IPS-18a (cell line): ENCODE data around the gene OSTC.
"Not testable (repeated sequence)": the region's sequence is repeated elsewhere in the genome, so short reads cannot be mapped to it uniquely, and the experiment has no call there.

ENCODE experiments used
- H3K27ac ChIP-seq: one replicate; pipeline ENCODE4 v1.5.1; 2013; ENCODE audit warnings: low read length
- H3K27me3 ChIP-seq: one replicate; pipeline ENCODE4 v1.6.1; 2013; ENCODE audit warnings: mild to moderate bottlenecking, low read length; ENCODE audit not compliant: control insufficient read depth, insufficient read depth
- H3K36me3 ChIP-seq: one replicate; pipeline ENCODE4 v1.6.1; 2013; ENCODE audit warnings: low read depth, low read length; ENCODE audit not compliant: control insufficient read depth
- H3K4me1 ChIP-seq: one replicate; pipeline ENCODE4 v1.6.1; 2013; ENCODE audit warnings: low read depth, low read length; ENCODE audit not compliant: control insufficient read depth
- H3K4me3 ChIP-seq: one replicate; pipeline ENCODE4 v1.5.1; 2013; ENCODE audit warnings: low read length
- H3K9ac ChIP-seq: one replicate; pipeline ENCODE4 v1.6.1; 2013; ENCODE audit warnings: mild to moderate bottlenecking, low read length, moderate library complexity
- H3K9me3 ChIP-seq: one replicate; pipeline ENCODE4 v1.6.1; 2013; ENCODE audit warnings: low read depth, low read length; ENCODE audit not compliant: control insufficient read depth

OSTC gene

DNA sequence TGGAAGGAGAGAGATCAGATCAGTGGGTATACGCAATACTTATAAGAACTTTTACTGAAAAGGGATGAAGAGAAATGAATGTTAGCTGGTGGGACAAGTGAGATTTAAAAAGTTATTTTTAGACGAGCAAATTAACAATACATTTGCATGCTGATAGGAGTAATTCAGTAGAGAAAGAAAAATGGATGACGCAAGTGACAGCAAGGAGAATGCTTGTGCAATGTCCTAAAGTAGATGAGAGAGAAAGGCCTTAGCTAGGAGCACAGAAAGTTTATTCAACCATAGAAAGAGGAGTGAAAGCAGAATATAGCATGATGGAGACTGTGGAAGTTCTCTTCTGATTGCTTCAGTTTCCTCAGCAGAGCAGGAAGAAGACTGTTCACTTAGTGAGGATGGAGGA, 45.8 kb downstream of the OSTC start:
- H3K4me3 ChIP-seq = no peak overlapping the region
- H3K27me3 ChIP-seq = no peaks in the 10 kb centered on the region
- H3K4me1 ChIP-seq = peaks cover 2% of the 10 kb centered on the region
- no peaks in the 10 kb centered on the region for H3K9me3 ChIP-seq
- no peak overlapping the region for H3K27ac ChIP-seq
- no peak overlapping the region for H3K9ac ChIP-seq
- no peaks in the 10 kb centered on the region for H3K36me3 ChIP-seq

DNA sequence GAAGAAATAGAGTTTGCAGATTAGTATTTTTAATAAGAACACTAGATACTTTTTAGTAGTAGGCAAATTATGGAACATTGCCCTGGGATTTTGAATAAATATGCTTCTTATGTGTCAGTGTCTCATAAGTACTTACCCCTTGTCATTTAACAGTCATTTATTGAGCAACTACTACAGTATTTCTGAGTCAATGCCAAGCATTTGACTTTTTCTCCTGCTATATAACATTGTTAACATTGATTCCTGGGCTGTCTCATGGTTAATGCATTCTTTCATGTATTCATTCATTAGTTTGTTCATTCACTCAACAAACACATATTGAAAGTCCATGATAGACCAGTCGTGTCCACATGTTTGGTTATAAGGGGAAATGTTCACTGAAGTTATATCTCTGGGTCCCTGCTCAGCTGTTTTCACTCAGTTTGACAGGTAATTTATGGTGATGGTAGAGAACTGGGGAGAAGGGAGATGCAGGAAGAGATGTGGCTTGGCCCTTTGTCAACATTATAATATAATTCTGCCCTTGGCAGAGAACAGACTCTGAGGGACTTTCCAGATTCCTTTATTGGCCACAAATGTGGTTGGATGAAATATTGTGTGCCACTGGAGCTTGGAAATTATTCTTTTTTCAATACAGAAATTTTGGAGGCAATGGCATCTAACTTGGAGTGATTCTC, 49.8 kb downstream of the OSTC start:
- Histone ChIP-seq H3K36me3 (no peaks in the 10 kb centered on the region), H3K9me3 (no peaks in the 10 kb centered on the region), H3K9ac (no peak overlapping the region), H3K4me3 (no peak overlapping the region), H3K27me3 (no peaks in the 10 kb centered on the region), H3K4me1 (peaks cover 2% of the 10 kb centered on the region), H3K27ac (no peak overlapping the region)

DNA sequence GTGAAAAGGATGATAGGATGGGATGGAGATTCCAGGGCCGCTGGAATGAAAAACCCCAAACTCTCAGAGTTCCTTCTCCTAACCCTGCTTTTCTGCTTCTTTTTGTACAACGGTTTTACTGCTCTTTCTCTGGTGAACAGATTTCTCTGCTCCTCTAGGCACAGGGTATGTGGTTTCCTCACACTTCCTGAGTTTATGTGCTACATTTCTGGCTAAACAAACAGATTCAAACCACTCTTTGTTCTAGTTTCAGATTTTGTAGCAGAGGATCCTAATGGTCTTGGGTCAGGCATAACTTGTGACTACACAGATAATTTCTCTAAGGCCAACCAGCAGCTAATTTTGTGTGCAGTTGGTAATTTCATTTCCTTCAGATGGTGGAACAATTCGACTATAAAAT, 52.6 kb downstream of the OSTC start:
- Histone ChIP-seq H3K4me1 (no peaks in the 10 kb centered on the region), H3K9me3 (no peaks in the 10 kb centered on the region), H3K9ac (no peak overlapping the region), H3K36me3 (no peaks in the 10 kb centered on the region), H3K27me3 (no peaks in the 10 kb centered on the region), H3K27ac (no peak overlapping the region), H3K4me3 (no peak overlapping the region)

DNA sequence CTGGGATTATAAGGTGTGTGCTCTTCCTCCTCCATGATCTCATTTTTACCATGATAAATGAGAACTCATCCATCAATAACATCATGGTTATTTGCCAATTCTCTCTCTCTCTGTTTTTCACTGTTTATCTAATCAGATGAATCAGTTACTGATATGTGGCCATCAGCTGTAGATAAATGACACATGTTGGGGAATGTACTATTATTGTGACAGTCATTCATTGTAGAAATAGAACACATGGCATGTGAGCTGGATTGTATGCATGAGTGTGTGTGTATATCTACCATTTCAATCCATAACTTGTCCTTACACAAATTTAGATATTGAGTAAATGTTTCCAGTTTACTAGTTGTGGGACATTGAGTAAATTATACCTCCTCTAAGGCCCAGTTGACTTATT, 53.0 kb downstream of the OSTC start:
- no peak overlapping the region for H3K9ac ChIP-seq
- no peaks in the 10 kb centered on the region for H3K9me3 ChIP-seq
- no peaks in the 10 kb centered on the region for H3K36me3 ChIP-seq
- H3K4me1 ChIP-seq = no peaks in the 10 kb centered on the region
- H3K27ac ChIP-seq = no peak overlapping the region
- no peak overlapping the region for H3K4me3 ChIP-seq
- no peaks in the 10 kb centered on the region for H3K27me3 ChIP-seq

DNA sequence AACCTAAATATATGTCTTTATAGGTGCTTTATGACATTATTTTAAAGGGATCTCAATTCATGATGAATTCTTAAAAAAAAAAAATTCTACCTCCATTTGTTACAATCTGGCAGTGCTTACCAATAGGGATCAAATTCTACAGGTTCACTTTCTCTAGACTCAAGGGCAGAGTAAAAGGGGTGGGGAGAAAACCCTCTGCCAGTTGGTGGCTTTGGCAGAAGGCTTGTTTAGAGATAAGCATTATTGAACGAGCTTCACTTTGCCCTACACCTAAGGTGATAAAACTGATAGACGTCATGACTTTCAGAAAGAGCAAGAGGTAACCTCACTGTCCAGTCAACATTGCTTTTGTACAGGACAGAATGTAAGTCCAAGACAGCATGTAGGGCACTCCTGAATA, 53.6 kb downstream of the OSTC start:
- Histone ChIP-seq H3K4me1 (no peaks in the 10 kb centered on the region), H3K36me3 (no peaks in the 10 kb centered on the region), H3K27ac (no peak overlapping the region), H3K9ac (no peak overlapping the region), H3K9me3 (no peaks in the 10 kb centered on the region), H3K27me3 (no peaks in the 10 kb centered on the region), H3K4me3 (no peak overlapping the region)

DNA sequence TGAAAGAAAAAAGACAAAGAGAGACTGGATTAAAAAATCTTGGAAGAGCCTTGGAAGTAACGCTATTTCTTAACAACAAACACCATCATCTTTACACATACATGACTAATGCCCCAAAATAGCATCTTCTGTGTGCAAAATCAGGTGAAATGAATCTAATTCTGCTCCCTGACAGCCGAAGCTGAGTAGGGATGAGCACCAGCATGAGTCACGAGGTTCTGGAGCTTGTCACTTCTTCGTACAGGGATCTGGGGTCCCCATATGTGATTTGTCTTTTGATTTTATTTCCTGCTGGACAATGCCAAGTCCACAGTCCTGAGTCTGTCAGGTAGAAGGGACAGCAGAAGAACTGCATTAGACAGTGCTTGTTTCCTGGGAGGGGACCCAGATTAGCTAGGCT, 55.9 kb downstream of the OSTC start:
- no peaks in the 10 kb centered on the region for H3K9me3 ChIP-seq
- no peaks in the 10 kb centered on the region for H3K4me1 ChIP-seq
- H3K9ac ChIP-seq = no peak overlapping the region
- no peaks in the 10 kb centered on the region for H3K36me3 ChIP-seq
- no peaks in the 10 kb centered on the region for H3K27me3 ChIP-seq
- H3K27ac ChIP-seq = no peak overlapping the region
- no peak overlapping the region for H3K4me3 ChIP-seq

DNA sequence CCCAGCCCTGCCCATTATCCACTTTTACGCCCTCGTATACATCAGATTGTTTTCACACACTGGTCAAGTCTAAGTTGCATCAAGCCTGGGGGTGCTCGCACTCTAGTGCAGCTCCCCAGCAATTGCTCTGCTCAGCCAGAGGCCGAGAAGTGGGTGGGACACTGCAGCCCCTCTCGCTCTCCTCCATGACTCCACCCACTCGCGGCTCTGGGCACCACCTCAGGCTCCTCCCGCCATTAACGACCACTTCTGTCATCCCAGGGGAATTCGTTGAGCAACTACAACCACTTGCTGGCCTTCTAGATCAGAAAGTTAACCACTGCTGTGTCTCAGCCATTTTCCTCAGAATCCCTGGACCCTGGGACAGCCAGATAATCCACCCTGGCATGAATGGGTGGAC, 58.8 kb downstream of the OSTC start:
- no peaks in the 10 kb centered on the region for H3K9me3 ChIP-seq
- no peaks in the 10 kb centered on the region for H3K4me1 ChIP-seq
- no peaks in the 10 kb centered on the region for H3K36me3 ChIP-seq
- no peaks in the 10 kb centered on the region for H3K27me3 ChIP-seq
- H3K9ac ChIP-seq = no peak overlapping the region
- no peak overlapping the region for H3K27ac ChIP-seq
- H3K4me3 ChIP-seq = no peak overlapping the region

DNA sequence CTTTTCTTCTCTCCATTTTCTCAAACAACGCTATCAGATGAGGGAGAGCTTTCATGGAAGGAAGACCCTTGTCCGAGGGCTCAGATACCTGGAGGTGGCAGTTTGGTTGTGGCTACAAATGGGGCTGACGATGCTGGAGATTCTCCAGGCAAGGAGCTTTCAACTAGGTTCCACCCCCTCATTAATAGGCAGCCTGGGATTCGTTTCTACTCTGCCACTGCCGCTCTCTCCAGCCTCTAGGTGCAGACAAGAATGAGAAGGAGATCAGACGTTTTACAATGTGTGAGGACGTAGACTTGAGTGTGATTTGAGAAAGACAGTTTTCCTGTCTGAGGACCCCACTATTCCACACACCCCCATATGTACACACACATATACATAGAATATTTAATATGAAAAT, 59.3 kb downstream of the OSTC start:
- Histone ChIP-seq H3K27ac (no peak overlapping the region), H3K4me3 (no peak overlapping the region)

DNA sequence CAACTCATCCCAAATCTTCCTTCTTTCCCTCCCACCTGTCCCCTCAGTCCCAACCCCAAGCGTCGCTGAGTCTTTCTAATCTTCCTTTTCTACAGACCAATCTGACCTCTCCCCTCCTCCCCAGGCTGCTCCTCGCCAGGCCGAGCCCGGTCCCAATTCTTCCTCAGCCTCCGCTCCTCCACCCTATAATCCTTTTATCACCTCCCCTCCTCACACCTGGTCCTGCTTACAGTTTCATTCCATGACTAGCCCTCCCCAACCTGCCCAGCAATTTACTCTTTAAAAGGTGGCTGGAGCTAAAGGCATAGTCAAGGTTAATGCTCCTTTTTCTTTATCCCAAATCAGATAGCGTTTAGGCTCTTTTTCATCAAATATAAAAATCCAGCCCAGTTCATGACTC, 60.2 kb downstream of the OSTC start:
- H3K9me3 ChIP-seq, H3K4me3 ChIP-seq, H3K27ac ChIP-seq, H3K27me3 ChIP-seq, H3K9ac ChIP-seq, H3K4me1 ChIP-seq, H3K36me3 ChIP-seq: not testable (repeated sequence)

More for the DNA sequence above, 59.3 kb downstream of the OSTC start:
- no peaks in the 10 kb centered on the region for H3K27me3 ChIP-seq
- no peak overlapping the region for H3K9ac ChIP-seq
- H3K9me3 ChIP-seq = no peaks in the 10 kb centered on the region
- H3K4me1 ChIP-seq = peaks cover 1% of the 10 kb centered on the region
- no peaks in the 10 kb centered on the region for H3K36me3 ChIP-seq

DNA sequence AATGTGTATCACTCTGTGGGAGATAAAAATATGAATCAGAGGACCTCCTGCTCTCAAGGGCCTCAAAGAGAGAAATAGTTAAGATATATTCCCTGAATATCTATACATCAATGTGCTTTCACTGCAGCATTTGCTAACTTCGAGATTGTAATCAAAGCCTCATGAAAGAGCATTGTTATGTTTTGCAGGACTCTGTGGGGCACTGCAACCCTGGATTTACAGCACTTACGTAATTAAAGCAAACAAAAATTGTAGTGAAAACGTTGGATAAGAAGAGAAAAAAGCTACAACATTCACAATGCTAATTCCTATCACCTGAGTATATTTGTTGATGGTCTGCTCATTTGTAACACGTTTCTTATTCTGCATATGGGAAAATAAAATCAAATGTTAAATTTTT, 64.5 kb downstream of the OSTC start:
- H3K4me3 ChIP-seq = no peak overlapping the region
- peaks cover 9% of the 10 kb centered on the region for H3K4me1 ChIP-seq
- no peaks in the 10 kb centered on the region for H3K9me3 ChIP-seq
- no peak overlapping the region for H3K9ac ChIP-seq
- no peaks in the 10 kb centered on the region for H3K27me3 ChIP-seq
- no peak overlapping the region for H3K27ac ChIP-seq
- no peaks in the 10 kb centered on the region for H3K36me3 ChIP-seq

DNA sequence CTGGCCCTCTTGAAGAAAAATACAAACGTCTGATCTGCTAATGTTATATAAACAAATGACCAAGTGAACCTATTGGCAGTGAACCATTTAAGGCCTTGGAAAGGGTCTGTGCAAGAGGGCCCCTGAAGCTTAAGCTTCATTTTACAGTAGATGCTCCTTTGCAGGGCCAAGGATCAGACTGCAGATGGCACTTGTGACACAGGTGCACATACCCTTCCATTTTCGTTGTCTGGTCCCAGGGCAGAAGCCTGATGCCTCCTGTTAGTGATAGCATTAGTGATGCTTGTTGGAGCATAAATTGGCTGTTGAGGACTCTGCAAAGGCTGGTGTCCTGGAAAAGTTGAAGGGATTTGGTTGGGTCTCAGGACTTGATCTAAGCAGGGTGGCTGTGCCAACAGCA, 65.9 kb downstream of the OSTC start:
- no peak overlapping the region for H3K9ac ChIP-seq
- peaks cover 9% of the 10 kb centered on the region for H3K4me1 ChIP-seq
- H3K4me3 ChIP-seq = no peak overlapping the region
- H3K36me3 ChIP-seq = no peaks in the 10 kb centered on the region
- no peak overlapping the region for H3K27ac ChIP-seq
- no peaks in the 10 kb centered on the region for H3K9me3 ChIP-seq
- H3K27me3 ChIP-seq = no peaks in the 10 kb centered on the region

DNA sequence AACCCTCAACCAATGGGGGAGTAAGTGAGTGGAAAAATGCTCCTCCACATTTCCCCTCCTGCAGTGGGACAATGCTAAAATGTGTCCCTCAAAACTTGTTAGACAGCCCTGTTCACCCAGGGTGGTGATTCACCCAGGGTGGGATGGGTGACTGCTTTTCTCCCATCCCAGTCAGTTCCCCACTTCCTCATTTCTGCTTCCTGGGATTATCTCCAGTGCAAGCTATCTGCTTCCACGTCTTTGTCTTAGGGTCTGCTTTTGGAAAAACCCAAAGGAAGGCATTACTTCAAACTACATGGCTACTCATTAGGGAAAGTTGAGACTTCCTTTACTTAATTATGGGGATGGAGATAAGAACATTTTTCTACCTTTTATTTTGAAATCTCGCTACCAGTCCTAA, 67.0 kb downstream of the OSTC start:
- peaks cover 9% of the 10 kb centered on the region for H3K4me1 ChIP-seq
- H3K27ac ChIP-seq = no peak overlapping the region
- no peaks in the 10 kb centered on the region for H3K27me3 ChIP-seq
- no peaks in the 10 kb centered on the region for H3K9me3 ChIP-seq
- no peak overlapping the region for H3K4me3 ChIP-seq
- H3K36me3 ChIP-seq = no peaks in the 10 kb centered on the region
- H3K9ac ChIP-seq = no peak overlapping the region
